ENCODE results near the gene HRAS. TPM values are rescaled to one million over a fixed set of nuclear protein-coding genes. Genes with fewer than 3 reads are reported as not detected.
A peak's percentile ranks its signal among the peaks of the same experiment; 100 is the strongest.

HRAS gene
- total and polyA plus RNA-seq, 2 of the 13 experiments (the other 11 are each of a cell fraction or from before 2014, with no cell fraction given), result 32.9 to 50.0 TPM

GRCh38 chr11:560305-561147 lies 25.1 kb upstream of the HRAS start, which contains the start of the genes LMNTD2 and RASSF7 (continued):
- 0 out of 2 replicates have a peak, but pooled peaks have one; percentile 50 for TF ChIP-seq ZFP90 (CRISPR knock-in tag; IDR thresholded peaks at IDR 0.05; ENCODE audit: borderline replicate concordance)
- TF ChIP-seq ZNF770 (CRISPR knock-in tag; IDR thresholded peaks at IDR 0.05), result peak; percentile 72
- TF ChIP-seq SRSF1 (optimal IDR thresholded peaks at IDR 0.05; ENCODE audit: low read depth, low read length), result no peak
- peak; percentile 44; the same call in 1 of the 2 replicates for TF ChIP-seq ZNF329 (CRISPR knock-in tag; IDR thresholded peaks at IDR 0.05; ENCODE audit: low read depth)
- TF ChIP-seq ZNF747 (CRISPR knock-in tag; IDR thresholded peaks at IDR 0.05; ENCODE audit: borderline replicate concordance), result peak; percentile 93; the same call in 1 of the 2 replicates
- no peak for TF ChIP-seq TOPORS (CRISPR knock-in tag; IDR thresholded peaks at IDR 0.05)
- TF ChIP-seq PATZ1 (CRISPR knock-in tag; IDR thresholded peaks at IDR 0.05), result peak; percentile 85
- TF ChIP-seq E2F5 (CRISPR knock-in tag; conservative IDR thresholded peaks at IDR 0.05), result 0 out of 2 replicates have a peak, but pooled peaks have one; percentile 46
- no peak for TF ChIP-seq ZKSCAN5 (CRISPR knock-in tag; IDR thresholded peaks at IDR 0.05)
- peak; percentile 75; the same call in 1 of the 2 replicates for TF ChIP-seq ZNF75D (CRISPR knock-in tag; IDR thresholded peaks at IDR 0.05; ENCODE audit: borderline replicate concordance)
- TF ChIP-seq ZNF557 (CRISPR knock-in tag; IDR thresholded peaks at IDR 0.05), result no peak
- peak; percentile 77; the same call in 1 of the 2 replicates for TF ChIP-seq ZNF772 (CRISPR knock-in tag; IDR thresholded peaks at IDR 0.05)
- TF ChIP-seq MAF1 (CRISPR knock-in tag; IDR thresholded peaks at IDR 0.05; ENCODE audit: borderline replicate concordance), result no peak
- peak; percentile 81 for TF ChIP-seq HDAC1 (CRISPR knock-in tag; IDR thresholded peaks at IDR 0.05)
- no peak for TF ChIP-seq NPAS2 (CRISPR knock-in tag; IDR thresholded peaks at IDR 0.05; ENCODE audit: borderline replicate concordance)
- TF ChIP-seq PTBP1 (IDR thresholded peaks at IDR 0.05; ENCODE audit: low read depth, low read length, poor library complexity, severe bottlenecking), result peak; percentile 75
- TF ChIP-seq ZNF121 (CRISPR knock-in tag; IDR thresholded peaks at IDR 0.05), result 0 out of 2 replicates have a peak, but pooled peaks have one; percentile 23
- no peak for TF ChIP-seq ZNF558 (CRISPR knock-in tag; IDR thresholded peaks at IDR 0.05; ENCODE audit: borderline replicate concordance)
- no peak for TF ChIP-seq JDP2 (CRISPR knock-in tag; IDR thresholded peaks at IDR 0.05; ENCODE audit: borderline replicate concordance)
- peak; percentile 29 for TF ChIP-seq JARID2 (CRISPR knock-in tag; IDR thresholded peaks at IDR 0.05; ENCODE audit: insufficient replicate concordance)
- no peak for TF ChIP-seq ZFP1 (CRISPR knock-in tag; IDR thresholded peaks at IDR 0.05)
- TF ChIP-seq GZF1 (CRISPR knock-in tag; IDR thresholded peaks at IDR 0.05), result no peak
- TF ChIP-seq TFAP4 (IDR thresholded peaks at IDR 0.05; ENCODE audit: borderline replicate concordance, low read depth), result peak; percentile 49; the same call in 1 of the 2 replicates
- TF ChIP-seq HNRNPL (IDR thresholded peaks at IDR 0.05; ENCODE audit: low read depth, low read length), result peak; percentile 65
